Nephron (organoid): ENCODE data around the gene SEMA5A.

Experiments
- H3K27ac Mint-ChIP-seq, 3 experiments: 2 replicates each; pipeline ENCODE4 v1.8.0; 2020; ENCODE audit warnings: mixed read lengths in 3 of 3, mild to moderate bottlenecking in 2 of 3, moderate library complexity in 1 of 3
- H3K27me3 Mint-ChIP-seq: 2 replicates; pipeline ENCODE4 v1.8.0; 2021; ENCODE audit warnings: low read depth, mild to moderate bottlenecking, moderate library complexity, mixed read lengths
- H3K36me3 Mint-ChIP-seq: 2 replicates; pipeline ENCODE4 v1.8.0; 2020; ENCODE audit warnings: low read depth, mixed read lengths
- H3K4me1 Mint-ChIP-seq: 2 replicates; pipeline ENCODE4 v1.8.0; 2020; ENCODE audit warnings: mixed read lengths
- H3K4me3 Mint-ChIP-seq, 3 experiments: 2 replicates each; pipeline ENCODE4 v1.8.0; 2020; ENCODE audit warnings: mild to moderate bottlenecking in 3 of 3, mixed read lengths in 3 of 3, moderate library complexity in 2 of 3
- H3K9me3 Mint-ChIP-seq: 2 replicates; pipeline ENCODE4 v1.8.0; 2020; ENCODE audit warnings: mixed read lengths
- CTCF ChIP-seq, 3 experiments: fragments of 200-600 bp; sonication (generic); IDR thresholded peaks; one replicate each; pipeline ENCODE4 v1.5.0; 2021; ENCODE audit warnings: antibody characterized with exemption in 3 of 3; ENCODE audit not compliant: unreplicated experiment in 3 of 3

The SEMA5A gene

GRCh38 chr5:9537223-9538141 lies 8.4 kb downstream of the SEMA5A start:
- H3K36me3 Mint-ChIP-seq: peaks cover 8% of the 10 kb centered on the region
- H3K27me3 Mint-ChIP-seq: peaks cover 7% of the 10 kb centered on the region
- TF ChIP-seq CTCF (IDR thresholded peaks at IDR 0.05; ENCODE audit: unreplicated experiment in 3 of 3): no peak
- H3K27ac Mint-ChIP-seq: peak overlapping the region in 2 of 3 experiments; percentile 11 to 51
- H3K4me3 Mint-ChIP-seq: no peak overlapping the region
- peaks cover 32% of the 10 kb centered on the region for H3K4me1 Mint-ChIP-seq
- no peaks in the 10 kb centered on the region for H3K9me3 Mint-ChIP-seq

- Mint-ChIP-seq H3K4me1 (peaks cover 32% of the 10 kb centered on the region), H3K27ac (peak overlapping the region in 1 of 3 experiments; percentile 51), H3K9me3 (no peaks in the 10 kb centered on the region), H3K36me3 (peaks cover 11% of the 10 kb centered on the region), H3K27me3 (peaks cover 7% of the 10 kb centered on the region), H3K4me3 (no peak overlapping the region)
- no peak for TF ChIP-seq CTCF (IDR thresholded peaks at IDR 0.05; ENCODE audit: unreplicated experiment in 3 of 3)
These were observed 9.2 kb downstream of the SEMA5A start for GRCh38 chr5:9536717-9537116.

- H3K27ac Mint-ChIP-seq: peak overlapping the region in 2 of 3 experiments; percentile 28 to 67
- no peak for TF ChIP-seq CTCF (IDR thresholded peaks at IDR 0.05; ENCODE audit: unreplicated experiment in 3 of 3)
- H3K27me3 Mint-ChIP-seq: peaks cover 3% of the 10 kb centered on the region
- peaks cover 32% of the 10 kb centered on the region for H3K4me1 Mint-ChIP-seq
- H3K4me3 Mint-ChIP-seq: no peak overlapping the region
- no peaks in the 10 kb centered on the region for H3K9me3 Mint-ChIP-seq
- H3K36me3 Mint-ChIP-seq: peaks cover 12% of the 10 kb centered on the region
These were observed 10.9 kb downstream of the SEMA5A start for GRCh38 chr5:9534881-9535517.

- Mint-ChIP-seq H3K4me1 (peaks cover 32% of the 10 kb centered on the region), H3K27ac (peak overlapping the region; percentile 28 to 67 (median 63)), H3K36me3 (peaks cover 16% of the 10 kb centered on the region), H3K9me3 (no peaks in the 10 kb centered on the region), H3K27me3 (peaks cover 3% of the 10 kb centered on the region), H3K4me3 (peak overlapping the region in 1 of 3 experiments; percentile 36)
- TF ChIP-seq CTCF (IDR thresholded peaks at IDR 0.05; ENCODE audit: unreplicated experiment in 3 of 3): no peak
These were observed 12.1 kb downstream of the SEMA5A start for GRCh38 chr5:9533562-9534364.

- Mint-ChIP-seq H3K4me3 (peak overlapping the region in 1 of 3 experiments; percentile 2), H3K27me3 (peaks cover 3% of the 10 kb centered on the region), H3K36me3 (peaks cover 19% of the 10 kb centered on the region), H3K4me1 (peaks cover 32% of the 10 kb centered on the region), H3K27ac (peak overlapping the region; percentile 28 to 63 (median 62)), H3K9me3 (no peaks in the 10 kb centered on the region)
- no peak for TF ChIP-seq CTCF (IDR thresholded peaks at IDR 0.05; ENCODE audit: unreplicated experiment in 3 of 3)
These were observed 12.8 kb downstream of the SEMA5A start for GRCh38 chr5:9533096-9533495.
